BLaER1 (cell line): ENCODE data around the gene PSMD11.

Experiments used
- H3K27ac ChIP-seq: shearing (Covaris generic); formaldehyde crosslinking; 2 replicates; pipeline ENCODE4 v1.8.1; 2022
- H3K27me3 ChIP-seq: shearing (Covaris generic); formaldehyde crosslinking; 2 replicates; pipeline ENCODE4 v1.8.1; 2022
- H3K36me3 ChIP-seq: shearing (Covaris generic); formaldehyde crosslinking; 2 replicates; pipeline ENCODE4 v1.8.1; 2022
- H3K4me1 ChIP-seq: shearing (Covaris generic); formaldehyde crosslinking; 2 replicates; pipeline ENCODE4 v1.8.1; 2022
- H3K4me2 ChIP-seq: shearing (Covaris generic); formaldehyde crosslinking; 2 replicates; pipeline ENCODE4 v1.8.1; 2022
- H3K4me3 ChIP-seq: shearing (Covaris generic); formaldehyde crosslinking; 2 replicates; pipeline ENCODE4 v1.8.1; 2022
- H3K9ac ChIP-seq: shearing (Covaris generic); formaldehyde crosslinking; 2 replicates; pipeline ENCODE4 v1.8.1; 2022
- H3K9me3 ChIP-seq: shearing (Covaris generic); formaldehyde crosslinking; 2 replicates; pipeline ENCODE4 v1.8.1; 2022
- H4K20me1 ChIP-seq: shearing (Covaris generic); formaldehyde crosslinking; 2 replicates; pipeline ENCODE4 v1.8.1; 2022
- Cebpa-rat ChIP-seq: shearing (Covaris generic); IDR thresholded peaks from 2 replicates; pipeline ENCODE4 v1.8.1; 2022

PSMD11 gene

DNA sequence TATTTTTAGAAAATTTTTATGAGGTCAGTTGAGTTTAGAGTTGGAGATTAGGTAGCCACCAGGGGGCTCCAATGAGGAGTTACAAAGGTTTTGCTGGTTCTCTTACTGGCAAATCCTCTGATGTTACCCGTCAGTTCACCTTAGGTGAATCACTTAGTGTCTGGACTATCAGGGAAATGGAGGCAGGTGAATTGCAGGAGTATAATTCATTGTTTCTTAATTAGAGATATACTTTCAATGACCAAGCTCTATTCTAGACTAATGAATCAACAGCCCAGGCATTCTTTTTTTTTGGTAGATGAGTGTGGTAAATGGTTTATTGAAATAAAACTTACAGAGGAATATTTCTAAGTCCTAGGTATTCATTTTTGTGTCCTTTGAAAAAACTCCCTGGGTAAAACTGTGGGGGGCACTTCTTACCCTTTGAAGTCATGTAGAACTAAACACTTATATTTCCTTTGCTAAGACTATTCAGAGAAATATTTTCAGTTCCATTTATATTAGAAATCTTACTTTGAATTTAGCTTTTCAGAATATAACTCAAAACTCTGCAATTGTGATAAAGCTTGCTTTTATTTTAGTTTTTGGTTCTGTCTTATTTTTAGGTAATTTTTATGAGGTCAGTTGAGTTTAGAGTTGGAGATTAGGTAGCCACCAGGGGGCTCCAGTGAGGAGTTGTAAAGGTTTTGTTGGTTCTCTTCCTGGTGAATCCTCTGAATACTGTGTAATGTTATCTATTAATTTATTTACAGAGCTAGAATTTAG is 17.7 kb downstream of the PSMD11 start:
- Histone ChIP-seq H3K4me3 (no peak overlapping the region), H4K20me1 (peaks cover 74% of the 10 kb centered on the region), H3K27me3 (no peaks in the 10 kb centered on the region), H3K36me3 (peaks cover 99% of the 10 kb centered on the region), H3K9me3 (no peaks in the 10 kb centered on the region), H3K9ac (no peak overlapping the region), H3K4me2 (no peak overlapping the region), H3K4me1 (no peaks in the 10 kb centered on the region), H3K27ac (no peak overlapping the region)
- TF ChIP-seq Cebpa-rat, result no peak

DNA sequence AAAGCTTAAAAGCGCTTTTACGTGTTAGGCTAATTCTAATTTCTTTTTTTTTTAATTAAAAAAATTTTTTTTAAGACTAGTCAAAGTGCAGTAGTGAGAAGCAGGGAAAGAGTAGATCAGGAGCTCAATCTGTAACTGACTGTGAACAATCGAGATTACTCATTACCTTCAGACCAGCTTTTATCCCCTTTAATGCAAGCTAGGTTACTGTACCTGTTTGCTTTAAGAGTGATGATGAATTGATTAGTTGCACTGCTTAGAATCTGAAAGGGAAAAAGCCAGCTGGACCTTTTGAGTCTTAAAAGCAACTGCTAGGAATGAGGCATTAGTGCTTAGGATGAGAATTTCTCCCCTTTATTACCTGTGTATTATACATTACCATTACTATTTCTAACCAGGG is 19.0 kb downstream of the PSMD11 start:
- Histone ChIP-seq H3K4me2 (no peak overlapping the region), H3K9me3 (no peaks in the 10 kb centered on the region), H3K27ac (no peak overlapping the region), H3K4me3 (no peak overlapping the region), H3K27me3 (no peaks in the 10 kb centered on the region), H4K20me1 (peaks cover 62% of the 10 kb centered on the region), H3K9ac (no peak overlapping the region), H3K36me3 (peaks cover 99% of the 10 kb centered on the region), H3K4me1 (no peaks in the 10 kb centered on the region)
- no peak for TF ChIP-seq Cebpa-rat

- Histone ChIP-seq H3K4me3 (no peak overlapping the region), H3K27me3 (no peaks in the 10 kb centered on the region), H3K9me3 (no peaks in the 10 kb centered on the region), H3K4me2 (no peak overlapping the region), H3K36me3 (peaks cover 99% of the 10 kb centered on the region), H3K9ac (no peak overlapping the region), H3K4me1 (no peaks in the 10 kb centered on the region), H4K20me1 (peaks cover 57% of the 10 kb centered on the region), H3K27ac (no peak overlapping the region)
- TF ChIP-seq Cebpa-rat, result no peak
Observed at GRCh38 chr17:32464374-32464773, 20.1 kb downstream of the PSMD11 start.

DNA sequence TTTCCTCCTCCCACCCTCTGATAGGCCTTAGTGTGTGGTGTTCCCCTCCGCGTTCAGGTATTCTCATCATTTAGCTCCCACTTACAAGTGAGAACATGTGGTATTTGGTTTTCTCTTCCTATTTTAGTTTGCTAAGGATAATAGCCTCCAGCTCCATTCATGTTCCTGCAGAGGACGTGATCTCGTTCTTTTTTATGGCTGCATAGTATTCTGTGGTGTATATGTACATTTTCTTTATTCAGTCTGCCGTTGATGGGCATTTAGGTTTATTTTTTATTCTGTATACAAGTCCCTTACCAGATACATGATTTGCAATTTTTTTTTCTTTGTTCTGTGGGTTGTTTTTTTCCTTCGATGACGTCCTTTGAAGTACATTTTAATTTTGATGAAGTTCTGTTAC is 23.6 kb downstream of the PSMD11 start:
- TF ChIP-seq Cebpa-rat, result no peak
- H3K4me2 ChIP-seq, result no peak overlapping the region
- H3K36me3 ChIP-seq, result peaks cover 99% of the 10 kb centered on the region

GRCh38 chr17:32470405-32471167 is 26.3 kb downstream of the PSMD11 start:
- Histone ChIP-seq H3K4me2 (no peak overlapping the region), H3K27me3 (no peaks in the 10 kb centered on the region), H3K9ac (no peak overlapping the region), H3K4me1 (no peaks in the 10 kb centered on the region), H4K20me1 (peaks cover 6% of the 10 kb centered on the region; the same call in 1 of the 2 replicates), H3K27ac (no peak overlapping the region), H3K4me3 (no peak overlapping the region), H3K36me3 (peaks cover 100% of the 10 kb centered on the region), H3K9me3 (no peaks in the 10 kb centered on the region)
- TF ChIP-seq Cebpa-rat, result no peak

More for the DNA sequence above, 23.6 kb downstream of the PSMD11 start:
- H4K20me1 ChIP-seq, result peaks cover 21% of the 10 kb centered on the region
- H3K9me3 ChIP-seq, result no peaks in the 10 kb centered on the region
- H3K27me3 ChIP-seq, result no peaks in the 10 kb centered on the region
- H3K4me3 ChIP-seq, result no peak overlapping the region
- H3K4me1 ChIP-seq, result no peaks in the 10 kb centered on the region
- no peak overlapping the region for H3K27ac ChIP-seq
- no peak overlapping the region for H3K9ac ChIP-seq

DNA sequence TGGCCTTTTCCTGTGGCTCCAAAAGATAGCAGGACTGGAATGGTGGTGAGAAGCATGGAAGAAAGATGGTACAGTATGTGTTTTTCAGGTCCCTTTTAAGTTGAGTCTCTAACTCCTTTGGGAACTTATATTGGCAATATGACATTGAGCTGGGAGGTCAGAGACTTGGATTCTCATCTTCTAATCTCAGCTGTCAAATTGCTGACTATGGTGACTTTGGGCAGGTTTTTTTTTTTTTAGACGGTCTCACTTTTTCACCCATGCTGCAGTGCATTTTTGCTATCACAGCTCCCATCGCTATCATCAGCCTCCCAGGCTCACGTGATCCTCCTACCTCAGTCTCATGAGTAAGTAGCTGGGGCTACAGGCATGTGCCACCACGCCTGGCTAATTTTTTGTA is 27.3 kb downstream of the PSMD11 start:
- Histone ChIP-seq H3K36me3 (peaks cover 100% of the 10 kb centered on the region), H3K4me3 (no peak overlapping the region), H3K4me1 (no peaks in the 10 kb centered on the region), H3K27ac (no peak overlapping the region), H3K27me3 (no peaks in the 10 kb centered on the region), H3K9me3 (no peaks in the 10 kb centered on the region), H4K20me1 (no peaks in the 10 kb centered on the region; the same call in 1 of the 2 replicates), H3K9ac (no peak overlapping the region), H3K4me2 (no peak overlapping the region)
- TF ChIP-seq Cebpa-rat, result no peak

- no peaks in the 10 kb centered on the region for H3K9me3 ChIP-seq
- TF ChIP-seq Cebpa-rat, result no peak
- no peak overlapping the region for H3K4me2 ChIP-seq
- no peaks in the 10 kb centered on the region for H3K4me1 ChIP-seq
- H4K20me1 ChIP-seq, result no peaks in the 10 kb centered on the region
- no peak overlapping the region for H3K27ac ChIP-seq
- no peaks in the 10 kb centered on the region for H3K27me3 ChIP-seq
- peaks cover 100% of the 10 kb centered on the region for H3K36me3 ChIP-seq
- H3K4me3 ChIP-seq, result no peak overlapping the region
- H3K9ac ChIP-seq, result no peak overlapping the region
Observed at GRCh38 chr17:32475258-32475657, 30.9 kb downstream of the PSMD11 start.

DNA sequence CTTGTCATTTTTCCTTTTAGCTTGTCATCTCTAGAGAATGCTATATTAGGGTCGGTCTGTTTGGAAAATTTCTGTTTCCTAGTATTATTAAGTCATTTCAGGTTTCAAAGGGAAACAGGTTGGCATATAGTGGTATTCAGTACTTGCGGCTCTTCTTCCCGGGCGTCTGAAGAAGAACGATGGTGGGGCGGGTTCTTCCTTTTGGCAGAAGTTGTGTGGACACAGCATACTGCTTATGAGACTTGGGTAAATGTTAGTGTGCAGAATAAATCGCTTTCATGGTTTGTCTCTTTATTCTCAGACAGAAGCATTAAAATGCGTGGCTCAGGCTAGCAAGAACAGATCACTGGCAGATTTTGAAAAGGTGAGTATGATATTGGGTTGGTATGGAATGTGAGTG is 32.9 kb downstream of the PSMD11 start:
- Histone ChIP-seq H3K27me3 (no peaks in the 10 kb centered on the region), H3K36me3 (peaks cover 100% of the 10 kb centered on the region), H3K4me2 (no peak overlapping the region), H3K4me3 (no peak overlapping the region), H3K9ac (no peak overlapping the region), H3K4me1 (no peaks in the 10 kb centered on the region), H3K9me3 (no peaks in the 10 kb centered on the region), H4K20me1 (no peaks in the 10 kb centered on the region), H3K27ac (no peak overlapping the region)
- TF ChIP-seq Cebpa-rat, result no peak

DNA sequence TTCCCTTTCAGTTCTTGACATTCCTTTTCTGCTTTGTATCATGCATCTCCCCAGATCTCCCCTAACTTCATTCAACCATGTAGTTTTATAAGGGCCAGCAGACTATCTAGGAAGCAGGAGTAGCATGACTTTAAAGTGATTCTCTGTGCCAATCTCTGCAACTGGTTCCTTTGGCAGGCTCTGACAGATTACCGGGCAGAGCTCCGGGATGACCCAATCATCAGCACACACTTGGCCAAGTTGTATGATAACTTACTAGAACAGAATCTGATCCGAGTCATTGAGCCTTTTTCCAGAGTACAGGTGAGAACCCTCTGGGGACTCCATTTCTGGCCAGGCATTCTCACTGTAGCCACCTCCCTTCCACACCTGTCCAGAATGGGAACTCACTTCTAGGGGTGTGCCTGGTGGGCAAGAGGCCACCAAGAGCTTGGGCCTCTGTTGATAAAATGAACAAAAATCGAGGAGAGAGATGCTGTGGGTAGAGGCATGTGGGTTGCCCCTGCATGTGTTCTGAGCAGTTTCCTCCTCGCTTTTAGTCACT is 34.8 kb downstream of the PSMD11 start:
- Histone ChIP-seq H4K20me1 (no peaks in the 10 kb centered on the region), H3K4me1 (peaks cover 7% of the 10 kb centered on the region), H3K4me3 (no peak overlapping the region), H3K36me3 (peaks cover 89% of the 10 kb centered on the region), H3K4me2 (no peak overlapping the region), H3K27ac (no peak overlapping the region), H3K27me3 (no peaks in the 10 kb centered on the region), H3K9me3 (no peaks in the 10 kb centered on the region), H3K9ac (no peak overlapping the region)
- TF ChIP-seq Cebpa-rat, result no peak

DNA sequence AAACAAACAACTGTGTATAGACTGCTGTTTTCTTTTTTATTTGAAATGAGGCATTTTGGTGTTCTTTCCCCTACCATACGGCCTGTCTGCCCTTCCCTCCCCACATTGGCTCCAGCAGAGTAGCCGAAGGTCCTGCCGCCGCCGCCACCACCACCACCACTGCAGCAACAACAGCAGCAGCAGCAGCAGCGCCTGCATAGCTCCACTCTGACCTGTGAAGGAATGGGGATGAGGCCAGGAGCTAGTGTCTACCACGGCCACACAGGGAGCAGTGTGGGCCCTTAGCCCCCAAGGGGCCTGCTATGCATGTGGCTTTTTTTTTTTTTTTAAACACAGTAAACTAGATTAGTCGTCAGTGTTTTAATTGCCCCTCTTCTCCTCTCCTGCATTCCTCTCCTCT is 36.9 kb downstream of the PSMD11 start:
- Histone ChIP-seq H3K27me3 (no peaks in the 10 kb centered on the region), H3K9ac (no peak overlapping the region), H3K4me1 (peaks cover 15% of the 10 kb centered on the region), H3K27ac (0 out of 2 replicates have a peak overlapping the region, but pooled peaks have one; percentile 27), H3K9me3 (no peaks in the 10 kb centered on the region), H3K4me2 (no peak overlapping the region), H3K4me3 (no peak overlapping the region), H3K36me3 (peaks cover 68% of the 10 kb centered on the region), H4K20me1 (no peaks in the 10 kb centered on the region)
- no peak for TF ChIP-seq Cebpa-rat
